Tibial artery (tissue), 4 donors: Measurements from ENCODE around the gene MCAM.

ENCODE experiments used
- DNase-seq, 2 donors: peaks; one replicate each; pipeline ENCODE4 v3.0.0-alpha.2; 2019
- H3K27ac ChIP-seq, 2 donors: fragments of 200-600 bp; sonication (generic) in 1 of 2; 1 replicate in 1 of 2; 2 replicates in 1 of 2; pipeline ENCODE4 v1.5.1; 2018 to 2019; ENCODE audit warnings: mild to moderate bottlenecking in 1 of 2
- H3K27me3 ChIP-seq, 2 donors: fragments of 200-600 bp; sonication (generic) in 1 of 2; one replicate each; pipeline versions ENCODE4 v1.5.1 to v1.6.0; 2016 to 2019
- H3K36me3 ChIP-seq, 3 donors: fragments of 200-600 bp; sonication (generic) in 2 of 3; one replicate each; pipeline ENCODE4 v1.5.1; 2016 to 2019; ENCODE audit warnings: mild to moderate bottlenecking in 2 of 3
- H3K4me1 ChIP-seq, 4 donors: fragments of 200-600 bp; sonication (generic) in 2 of 4; 1 replicate in 3 of 4; 2 replicates in 1 of 4; pipeline ENCODE4 v1.5.1; 2016 to 2019
- H3K4me3 ChIP-seq, 2 donors: fragments of 200-600 bp; sonication (generic) in 1 of 2; 1 replicate in 1 of 2; 2 replicates in 1 of 2; pipeline ENCODE4 v1.5.1; 2018 to 2019; ENCODE audit warnings: mild to moderate bottlenecking in 2 of 2
- H3K9me3 ChIP-seq, 3 donors: fragments of 200-600 bp; sonication (generic) in 1 of 3; one replicate each; pipeline ENCODE4 v1.5.1; 2016 to 2019
- CTCF ChIP-seq, 2 experiments: fragments of 200-600 bp in 1 of 2; fragments of 450-650 bp in 1 of 2; IDR thresholded peaks; one replicate each; pipeline ENCODE4 v1.5.1; 2017 to 2019; ENCODE audit warnings: antibody characterized with exemption in 2 of 2, mild to moderate bottlenecking in 1 of 2, moderate library complexity in 1 of 2
- intact Hi-C: fragments of 100-400 bp; cut with DNase I; formaldehyde crosslinking; loops from one replicate; pipeline ENCODE4 v1.15.0; 2023; ENCODE audit warnings: low total_unique reads

MCAM gene

GRCh38 chr11:119329320-119329719, 12.4 kb upstream of the MCAM start:
- Histone ChIP-seq H3K4me1 (peaks cover 0 to 5% (median 2%) of the 10 kb centered on the region in 4 donors), H3K27ac (no peak overlapping the region), H3K4me3 (no peak overlapping the region), H3K27me3 (no peaks in the 10 kb centered on the region), H3K9me3 (no peaks in the 10 kb centered on the region), H3K36me3 (no peaks in the 10 kb centered on the region)
- intact Hi-C loops: loop anchor here (5.0 to 10.0 kb wide), 2 partner anchors 122 to 225 kb away; partner anchors contain the start of genes C2CD2L, CBL and DPAGT1
- no peak for DNase-seq
- TF ChIP-seq CTCF (IDR thresholded peaks at IDR 0.05): no peak

DNA sequence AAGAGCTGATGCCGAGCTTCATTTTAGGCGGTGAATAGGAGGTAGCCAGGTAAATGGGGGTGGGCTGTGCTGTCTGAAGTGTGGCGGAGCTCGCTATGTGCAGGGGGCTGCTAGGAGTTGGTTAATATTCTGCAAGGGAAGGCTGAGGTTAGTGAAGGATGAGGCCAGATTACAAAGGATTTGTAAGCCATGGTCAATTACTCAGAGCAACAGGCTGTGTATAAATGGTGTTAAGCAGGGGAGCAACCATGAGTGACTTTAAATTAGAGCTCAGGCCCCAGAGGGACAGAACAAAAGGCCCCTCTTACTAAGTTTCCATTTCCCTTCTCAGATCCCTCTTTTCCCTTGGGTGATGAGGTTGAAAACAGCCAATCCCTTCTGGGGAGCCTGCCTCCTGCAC, 7.3 kb upstream of the MCAM start:
- peak in 1 of 2 donors; percentile 48 for DNase-seq
- Histone ChIP-seq H3K4me1 (peaks cover 0 to 42% (median 33%) of the 10 kb centered on the region in 4 donors), H3K36me3 (no peaks in the 10 kb centered on the region), H3K4me3 (no peak overlapping the region), H3K27me3 (no peaks in the 10 kb centered on the region), H3K9me3 (no peaks in the 10 kb centered on the region), H3K27ac (no peak overlapping the region)
- intact Hi-C loops: loop anchor here (10.0 kb wide), 1 partner anchor 219 kb away; the partner anchor contains the start of genes C2CD2L and DPAGT1
- TF ChIP-seq CTCF (IDR thresholded peaks at IDR 0.05): no peak

DNA sequence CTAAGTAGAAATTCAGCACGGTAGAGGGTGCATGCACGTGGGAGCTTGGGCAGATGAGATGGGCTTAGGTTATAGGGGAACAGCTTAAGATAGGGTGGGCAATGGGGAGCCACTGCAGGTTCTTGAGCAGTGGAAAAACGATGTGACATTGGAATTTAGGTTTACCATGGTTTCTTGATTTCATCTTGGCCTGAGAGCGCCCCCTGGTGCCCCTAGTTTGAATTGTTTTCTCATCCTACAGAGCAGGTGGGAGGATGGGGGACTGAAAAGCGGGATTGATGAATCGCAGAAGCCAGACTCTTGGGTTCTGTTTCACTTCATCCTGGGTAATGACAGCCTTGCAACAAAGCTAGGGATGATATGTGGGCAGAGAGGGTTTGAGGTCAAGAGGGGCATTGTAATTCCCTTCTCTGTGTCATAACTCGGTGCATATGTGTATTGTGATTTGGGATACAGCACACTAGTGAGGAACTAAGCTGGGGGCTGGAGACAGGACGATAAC, 6.7 kb upstream of the MCAM start:
- no peaks in the 10 kb centered on the region for H3K9me3 ChIP-seq
- no peaks in the 10 kb centered on the region for H3K36me3 ChIP-seq
- H3K27ac ChIP-seq: peak overlapping the region; percentile 99
- no peaks in the 10 kb centered on the region for H3K27me3 ChIP-seq
- H3K4me1 ChIP-seq: peaks cover 0 to 48% (median 39%) of the 10 kb centered on the region in 4 donors
- no peak overlapping the region for H3K4me3 ChIP-seq
- TF ChIP-seq CTCF (IDR thresholded peaks at IDR 0.05): peak; percentile 77 to 82
- intact Hi-C loops: loop anchor here (10.0 kb wide), 1 partner anchor 219 kb away; the partner anchor contains the start of genes C2CD2L and DPAGT1
- DNase-seq: peak; percentile 83 to 86

DNA sequence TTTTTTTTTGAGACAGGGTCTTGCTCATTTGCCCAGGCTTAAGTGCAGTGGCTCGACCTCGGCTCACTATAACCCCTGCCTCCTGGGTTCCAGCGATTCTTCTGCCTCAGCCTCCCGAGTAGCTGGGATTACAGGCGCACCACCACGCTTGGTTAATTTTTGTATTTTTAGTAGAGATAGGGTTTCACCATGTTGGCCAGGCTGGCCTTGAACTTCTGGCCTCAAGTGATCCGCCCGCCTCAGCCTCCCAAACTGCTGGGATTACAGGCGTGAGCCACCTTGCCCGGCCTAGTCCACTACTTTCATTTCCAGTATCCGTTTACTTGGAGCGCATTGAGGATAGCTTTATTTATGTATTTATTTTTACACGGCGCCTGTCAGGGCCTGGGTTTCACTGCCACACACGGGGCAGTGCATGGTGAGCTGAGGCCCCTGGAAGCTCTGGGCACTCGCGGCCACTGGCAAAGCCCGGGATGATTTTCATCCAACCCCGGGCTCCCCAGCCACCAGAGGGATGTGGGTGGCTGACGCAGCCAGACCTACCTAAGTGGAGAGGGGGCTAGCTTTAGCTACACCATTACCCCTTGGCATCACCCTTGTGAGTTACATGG, 6.1 kb upstream of the MCAM start:
- Histone ChIP-seq H3K4me3 (no peak overlapping the region), H3K36me3 (no peaks in the 10 kb centered on the region), H3K27me3 (no peaks in the 10 kb centered on the region), H3K27ac (peak overlapping the region; percentile 99), H3K9me3 (no peaks in the 10 kb centered on the region), H3K4me1 (peaks cover 0 to 54% (median 44%) of the 10 kb centered on the region in 4 donors)
- no peak for TF ChIP-seq CTCF (IDR thresholded peaks at IDR 0.05)
- peak in 1 of 2 donors; percentile 52 for DNase-seq
- intact Hi-C loops: loop anchor here (10.0 kb wide), 1 partner anchor 218 kb away; the partner anchor contains the start of genes C2CD2L and DPAGT1

DNA sequence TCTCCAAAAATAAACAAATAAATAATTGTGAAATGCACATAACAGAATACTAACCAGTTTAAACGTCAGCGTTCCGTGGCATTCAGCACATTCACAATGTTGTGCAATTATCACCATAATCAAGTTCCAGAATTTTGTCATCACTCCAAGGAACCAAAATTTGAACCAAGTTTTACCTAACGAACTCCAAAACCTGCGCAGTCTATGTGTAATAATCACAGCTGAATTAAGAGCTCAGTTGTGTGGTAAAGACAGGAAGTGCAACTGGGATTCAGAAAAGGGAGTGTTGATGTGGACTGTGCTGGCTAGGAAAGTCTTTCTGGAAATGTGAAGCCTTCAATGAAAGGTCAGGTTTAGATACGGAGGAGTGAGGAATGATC, 5.4 kb upstream of the MCAM start:
- H3K27ac ChIP-seq: peak overlapping the region; percentile 99
- no peaks in the 10 kb centered on the region for H3K36me3 ChIP-seq
- intact Hi-C loops: loop anchor here (10.0 kb wide), 1 partner anchor 218 kb away; the partner anchor contains the start of genes C2CD2L and DPAGT1
- no peaks in the 10 kb centered on the region for H3K9me3 ChIP-seq
- H3K27me3 ChIP-seq: no peaks in the 10 kb centered on the region
- peak; percentile 31 to 51 for TF ChIP-seq CTCF (IDR thresholded peaks at IDR 0.05)
- peak in 1 of 2 donors; percentile 16 for DNase-seq
- peak overlapping the region; percentile 54 to 59 for H3K4me3 ChIP-seq
- peaks cover 0 to 60% (median 50%) of the 10 kb centered on the region in 4 donors for H3K4me1 ChIP-seq
